ENCODE measurements around the gene LRP8.

The LRP8 gene

DNA sequence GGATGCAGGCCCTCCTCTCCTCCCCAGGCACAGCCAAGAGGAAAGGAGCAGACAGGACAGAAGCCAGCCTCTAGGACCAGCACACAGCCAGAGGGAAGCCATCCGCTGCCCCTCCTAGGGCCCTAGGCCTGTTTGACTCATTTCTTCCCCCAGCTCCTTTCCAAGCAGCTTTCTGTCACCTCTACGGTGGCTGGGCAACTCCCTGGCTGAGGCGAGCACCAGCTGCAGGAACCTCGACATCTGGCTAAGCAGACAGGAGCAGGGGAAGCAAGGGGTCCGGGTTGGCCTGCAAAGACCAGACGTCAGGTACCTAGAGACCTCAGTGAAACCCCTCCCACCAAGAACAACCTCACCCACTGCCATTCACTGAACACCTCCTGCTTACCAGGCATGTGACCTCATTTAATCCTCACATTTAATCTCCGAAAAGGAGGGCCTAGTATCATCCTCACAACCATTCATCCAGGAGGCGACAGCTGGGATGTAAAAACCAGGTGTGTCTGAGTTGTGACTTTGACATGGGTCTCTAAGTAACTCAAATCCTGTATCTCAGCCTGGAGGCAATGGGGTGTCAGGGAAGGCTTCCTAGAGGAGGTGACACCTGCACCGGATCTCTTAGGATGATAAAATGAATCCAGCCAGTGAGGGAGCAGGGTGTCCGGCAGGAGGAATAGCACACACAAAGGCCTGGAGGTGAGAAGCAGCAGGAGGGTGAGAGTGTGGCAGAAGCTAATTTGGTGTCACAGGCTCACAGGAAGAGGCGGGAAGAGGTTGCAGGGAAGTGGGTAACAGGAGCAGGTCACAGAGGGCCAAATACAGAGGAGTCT, 5.9 kb downstream of the LRP8 start:
- DNase-seq (ENCODE audit: low spot score), result no peak

DNA sequence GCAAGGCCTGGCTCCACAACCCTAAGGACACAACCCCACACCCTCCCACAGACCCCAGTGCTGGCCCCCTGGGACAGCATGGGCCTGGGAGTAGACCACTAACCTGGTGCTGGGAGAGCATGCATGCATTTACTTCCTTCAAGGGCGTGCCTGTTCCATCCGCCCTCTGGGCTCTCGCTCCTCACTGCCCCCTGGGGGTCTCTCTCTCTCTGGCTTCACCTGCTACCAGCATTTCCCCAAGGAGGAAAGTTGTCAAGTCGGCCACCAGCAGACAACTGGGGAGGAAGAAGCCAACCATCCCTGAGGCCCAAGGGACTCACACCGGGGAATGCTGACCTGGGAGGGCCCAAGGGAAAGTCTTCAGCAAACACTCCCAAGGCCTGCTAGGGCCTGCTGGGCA, 6.5 kb downstream of the LRP8 start:
- no peak for DNase-seq (ENCODE audit: low spot score)

- DNase-seq (ENCODE audit: low spot score), result no peak
Observed at GRCh38 chr1:53320646-53321045, 7.2 kb downstream of the LRP8 start.

DNA sequence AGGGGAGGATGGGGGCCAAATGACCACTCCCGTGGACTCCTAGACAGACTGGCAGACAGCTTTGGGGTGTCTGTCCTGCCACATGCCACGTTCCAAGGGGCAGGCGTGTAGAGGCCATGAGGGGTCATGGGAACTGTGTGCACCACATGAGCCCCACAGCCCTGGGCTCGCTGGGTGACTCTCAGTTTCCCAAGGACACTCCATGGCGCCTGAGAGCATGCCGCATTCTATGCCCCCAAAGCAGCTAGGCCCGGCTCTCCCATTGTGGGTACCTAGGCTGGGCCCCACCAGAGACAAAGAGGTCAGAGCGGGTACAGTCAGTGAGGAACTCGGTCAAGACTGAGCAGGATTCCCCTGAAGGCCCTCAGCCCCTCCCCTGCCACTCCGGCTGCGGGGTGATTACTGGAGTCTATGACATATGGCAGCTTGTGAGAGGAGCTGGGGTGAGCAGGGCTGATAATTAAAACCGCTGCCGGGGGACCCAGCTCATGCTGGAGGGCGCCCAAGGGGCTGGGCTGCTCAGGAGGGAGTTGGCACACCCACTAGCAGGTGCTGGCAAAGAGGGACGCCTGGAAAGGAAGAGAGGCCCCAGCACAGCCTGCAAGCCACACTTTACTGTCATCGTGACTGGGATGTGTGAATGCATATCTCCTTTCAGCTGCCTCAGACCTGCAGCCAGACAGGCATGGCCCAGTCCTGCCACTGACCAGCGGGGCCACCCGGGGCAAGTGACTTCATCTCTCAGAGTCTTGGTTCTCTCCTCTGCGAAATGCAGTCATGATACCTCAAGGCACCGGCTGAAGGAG, 8.4 kb downstream of the LRP8 start:
- DNase-seq (ENCODE audit: low spot score), result no peak

GRCh38 chr1:53317646-53318539, 10.0 kb downstream of the LRP8 start:
- DNase-seq (ENCODE audit: low spot score), result no peak

DNA sequence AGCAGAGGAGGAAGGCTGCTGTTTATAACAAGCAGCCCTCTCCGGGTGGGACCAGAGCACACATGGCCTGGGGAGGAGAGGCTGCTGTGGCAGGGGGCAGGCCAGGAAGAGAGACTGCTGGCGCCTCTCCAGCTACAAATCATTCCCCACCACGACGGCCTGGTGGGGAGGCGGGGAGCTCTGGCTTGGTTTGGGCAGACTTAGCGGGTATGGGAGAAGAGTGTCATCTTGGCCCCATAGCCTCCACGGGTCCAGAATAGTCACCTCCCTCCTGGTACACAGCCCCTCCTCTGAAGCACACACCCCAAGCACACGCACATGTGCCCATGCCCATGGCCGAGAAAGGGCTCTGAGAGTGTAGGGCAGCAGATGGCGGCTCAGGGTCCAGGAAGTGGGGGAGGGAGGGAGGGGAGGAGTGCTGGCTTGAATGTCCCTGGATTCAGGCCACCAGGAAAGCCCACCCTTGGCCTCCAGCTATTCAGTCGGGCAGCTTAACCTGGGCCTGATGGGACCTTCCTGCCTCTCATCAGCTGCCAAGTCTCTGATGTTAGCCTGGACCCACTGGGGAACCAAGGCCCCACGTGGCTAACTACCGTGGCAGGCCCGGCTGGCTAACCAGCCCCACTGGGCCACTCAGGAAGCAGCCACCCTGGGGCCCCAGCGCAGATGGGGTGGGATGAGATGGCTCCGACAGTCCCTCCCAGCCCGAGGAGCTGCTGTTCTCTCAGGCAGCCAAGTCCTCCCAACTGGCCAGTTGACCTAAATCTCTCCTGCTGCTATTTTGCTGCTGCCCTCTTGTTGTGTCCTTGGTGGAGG, 10.9 kb downstream of the LRP8 start:
- no peak for DNase-seq (ENCODE audit: low spot score)

- no peak for DNase-seq (ENCODE audit: low spot score)
Observed at GRCh38 chr1:53316424-53316765, 11.5 kb downstream of the LRP8 start.

DNA sequence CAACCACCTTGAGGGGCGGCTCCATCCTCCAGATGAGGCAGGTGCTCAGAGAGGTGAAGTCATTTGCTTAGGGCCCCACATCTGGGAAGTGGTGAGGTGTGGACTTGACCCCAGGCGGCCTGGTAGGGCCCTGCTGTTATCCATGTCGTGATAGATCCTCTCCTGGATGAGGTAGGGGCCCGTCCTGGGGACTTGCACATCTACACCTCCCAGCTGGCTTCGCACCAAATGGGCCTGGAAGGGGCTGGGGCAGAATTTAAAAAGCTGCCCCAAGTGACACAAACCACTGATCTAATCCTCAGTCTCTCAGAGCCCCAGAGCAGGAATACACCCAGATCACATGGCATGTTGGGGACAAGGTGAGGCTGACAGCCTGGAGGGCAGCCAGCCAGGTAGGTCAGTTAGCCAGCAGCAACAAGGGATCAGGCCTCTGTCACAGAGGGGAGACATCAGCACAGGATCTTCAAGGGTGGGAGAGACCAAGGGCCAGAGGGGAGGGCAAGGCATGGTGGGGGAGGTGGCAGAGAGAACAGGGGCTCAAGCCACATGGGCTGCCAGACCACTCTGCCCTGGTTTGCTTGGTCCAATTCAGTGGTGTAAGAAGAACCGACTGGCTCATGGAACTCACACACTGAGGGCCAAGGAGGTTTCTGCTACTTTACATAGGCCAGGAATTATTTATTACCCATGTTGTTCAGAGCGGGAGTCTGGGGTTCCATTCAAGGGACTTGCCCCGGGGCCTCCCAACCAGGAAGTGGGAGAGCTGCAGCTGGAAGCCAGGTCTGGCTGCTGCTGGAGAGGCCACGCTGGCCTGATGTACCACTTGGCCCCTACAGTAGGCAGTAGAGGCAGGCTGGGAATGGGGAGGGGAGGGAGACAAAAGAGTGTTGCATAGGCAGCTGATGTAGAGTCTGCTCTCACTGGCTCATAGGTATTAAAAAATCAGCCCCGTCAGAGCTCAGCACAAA, 12.1 kb downstream of the LRP8 start:
- DNase-seq (ENCODE audit: low spot score), result no peak

DNA sequence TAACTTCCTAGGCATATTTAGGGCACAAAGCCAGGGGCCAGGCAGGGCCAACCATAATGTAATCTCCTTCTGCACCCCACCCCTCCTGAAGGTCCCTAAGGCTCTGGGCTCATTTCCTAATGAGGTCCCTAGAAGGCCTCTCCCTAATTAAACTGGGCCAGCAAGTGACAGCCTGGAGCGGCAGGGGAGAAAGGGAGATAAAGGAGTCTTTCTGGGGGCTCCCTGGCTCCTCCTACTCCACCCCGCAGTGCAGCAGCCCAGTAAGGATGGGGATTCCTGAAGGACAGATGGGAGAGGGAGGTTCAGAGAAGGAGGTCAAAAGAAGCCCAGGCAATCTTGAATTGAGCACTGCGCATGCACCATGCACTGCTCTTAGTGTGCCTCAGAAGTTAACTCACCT, 12.8 kb downstream of the LRP8 start:
- DNase-seq (ENCODE audit: low spot score), result no peak

- no peak for DNase-seq (ENCODE audit: low spot score)
Observed at GRCh38 chr1:53314606-53315005, 13.3 kb downstream of the LRP8 start.

DNA sequence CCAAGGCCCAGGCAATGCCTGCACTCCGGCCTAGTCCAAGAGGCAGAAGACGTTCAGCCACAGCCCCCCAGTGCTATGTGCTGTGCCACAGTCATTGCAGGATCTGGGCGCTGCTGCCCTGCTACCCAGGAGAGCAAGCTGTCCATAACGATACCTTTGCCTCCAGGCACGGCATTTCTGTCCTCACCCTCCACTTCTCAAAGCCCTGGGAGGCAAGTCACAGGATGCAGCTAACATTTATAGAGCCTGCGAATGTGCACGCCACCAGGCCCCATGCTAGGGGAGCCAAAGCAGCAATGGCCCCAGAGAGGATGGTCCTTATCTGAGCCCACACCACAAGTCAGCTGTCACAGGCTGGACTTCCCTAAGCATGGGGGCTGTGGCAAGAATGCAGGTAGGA, 13.8 kb downstream of the LRP8 start:
- no peak for DNase-seq (ENCODE audit: low spot score)

DNA sequence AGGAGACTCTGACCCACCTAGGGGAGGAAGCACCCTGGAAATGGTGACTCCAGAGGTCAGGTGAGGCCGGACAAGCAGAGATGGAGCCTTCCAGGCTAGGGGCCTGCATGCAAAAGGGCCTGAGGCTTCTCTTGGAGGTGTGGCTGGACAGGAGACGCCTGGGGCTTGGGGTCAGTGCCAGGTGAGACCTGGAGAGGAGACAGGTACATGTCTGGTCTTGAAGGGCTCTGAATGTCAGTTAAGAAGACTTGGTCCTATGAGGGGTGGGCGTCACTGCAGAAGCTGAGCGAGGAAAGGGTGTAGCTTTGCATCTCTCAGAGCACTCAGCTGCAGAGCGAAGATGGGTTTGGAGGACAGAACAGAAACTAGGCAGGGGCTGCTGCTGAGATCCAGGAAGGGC, 14.3 kb downstream of the LRP8 start:
- no peak for DNase-seq (ENCODE audit: low spot score)

DNA sequence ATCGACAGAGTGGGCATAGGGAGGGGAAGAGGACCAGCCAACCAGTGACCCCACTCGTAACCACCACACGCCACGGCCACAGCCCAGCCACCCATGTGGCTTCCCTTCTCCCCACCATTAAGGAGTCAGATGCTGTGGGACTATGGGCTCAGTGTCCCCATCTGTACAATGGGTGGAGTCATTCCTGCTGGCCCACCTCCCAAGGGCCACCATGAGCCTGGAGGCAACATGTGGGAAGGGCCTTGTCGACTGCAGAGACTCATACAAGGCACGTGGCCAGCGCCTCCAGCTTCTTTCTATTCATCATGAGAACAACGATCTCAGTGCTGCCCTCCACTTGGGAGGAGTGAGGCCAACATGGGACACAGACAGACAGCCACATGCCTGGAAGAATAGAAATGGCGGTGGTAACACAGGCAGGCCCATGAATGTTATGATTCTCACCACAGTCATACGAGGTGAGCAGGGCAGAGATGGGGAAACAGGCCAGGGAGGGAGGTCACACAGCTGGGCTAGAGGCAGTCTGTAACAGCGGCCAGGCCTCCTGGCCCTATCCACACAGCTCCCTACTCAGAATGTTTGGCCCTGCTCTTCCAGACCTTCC, 16.1 kb downstream of the LRP8 start:
- no peak for DNase-seq (ENCODE audit: low spot score)

DNA sequence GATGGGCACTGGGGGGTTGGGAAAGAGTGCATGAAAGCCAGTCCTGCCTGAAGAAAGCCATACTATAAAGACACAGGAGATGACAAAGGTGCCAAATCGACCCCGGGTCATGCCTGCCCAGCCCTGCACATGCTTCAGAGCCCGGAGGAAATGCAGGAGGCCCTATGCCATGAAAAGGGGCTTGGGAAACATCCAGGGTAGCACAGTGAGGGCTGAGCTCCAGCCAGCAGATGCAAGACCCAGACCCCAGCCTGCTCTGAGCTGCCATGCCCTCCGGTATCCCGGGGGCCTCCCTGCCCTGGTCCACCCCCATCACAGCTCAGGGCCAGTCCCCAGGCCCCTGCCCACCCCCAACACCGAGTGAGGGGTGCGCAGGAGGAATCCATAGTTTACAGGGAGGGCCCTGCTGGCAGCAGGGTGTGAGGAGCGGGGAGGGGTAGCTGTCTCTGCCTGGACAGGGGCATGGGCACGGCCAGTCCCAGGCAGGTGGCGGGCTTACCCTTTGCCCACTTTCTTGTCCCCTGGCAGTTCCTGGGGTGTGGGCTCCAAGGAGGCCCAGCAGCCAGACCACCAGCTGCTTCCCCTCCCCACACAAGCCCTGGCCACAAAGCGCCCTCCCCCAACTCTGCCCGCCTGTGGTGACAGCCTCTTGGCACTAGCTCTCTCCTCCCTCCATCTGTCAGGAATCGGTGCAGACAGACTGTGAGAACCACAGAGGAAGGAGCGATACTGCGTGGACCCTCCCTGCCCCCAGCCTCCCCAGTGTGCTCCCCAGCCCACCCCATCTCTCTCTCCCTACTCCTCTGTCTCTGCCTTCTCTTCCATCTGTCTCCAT, 16.8 kb downstream of the LRP8 start:
- DNase-seq (ENCODE audit: low spot score), result no peak

- no peak for DNase-seq (ENCODE audit: low spot score)
Observed at GRCh38 chr1:53309802-53310201, 18.1 kb downstream of the LRP8 start.

DNA sequence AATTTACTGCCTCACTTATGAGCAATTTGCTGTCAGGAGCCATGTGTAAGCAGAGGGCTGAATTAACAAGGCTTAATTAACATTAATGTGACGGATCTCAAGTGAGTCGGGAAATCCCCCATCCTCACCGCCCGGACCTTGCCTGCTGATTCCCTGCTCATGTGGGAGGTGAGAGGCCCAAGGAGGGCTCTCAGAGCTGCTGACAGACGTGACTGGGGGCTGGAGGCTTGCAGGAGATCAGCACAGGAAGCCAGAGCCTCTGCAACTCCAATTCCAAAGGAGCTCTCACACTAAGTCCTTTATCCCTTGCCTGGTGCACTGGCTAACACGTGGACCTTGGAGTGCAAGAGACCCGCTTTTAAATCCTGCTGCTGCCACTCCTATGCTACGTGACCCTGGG, 19.4 kb downstream of the LRP8 start:
- no peak for DNase-seq (ENCODE audit: low spot score)

- DNase-seq (ENCODE audit: low spot score), result no peak
Observed at GRCh38 chr1:53307037-53307436, 20.8 kb downstream of the LRP8 start.

DNA sequence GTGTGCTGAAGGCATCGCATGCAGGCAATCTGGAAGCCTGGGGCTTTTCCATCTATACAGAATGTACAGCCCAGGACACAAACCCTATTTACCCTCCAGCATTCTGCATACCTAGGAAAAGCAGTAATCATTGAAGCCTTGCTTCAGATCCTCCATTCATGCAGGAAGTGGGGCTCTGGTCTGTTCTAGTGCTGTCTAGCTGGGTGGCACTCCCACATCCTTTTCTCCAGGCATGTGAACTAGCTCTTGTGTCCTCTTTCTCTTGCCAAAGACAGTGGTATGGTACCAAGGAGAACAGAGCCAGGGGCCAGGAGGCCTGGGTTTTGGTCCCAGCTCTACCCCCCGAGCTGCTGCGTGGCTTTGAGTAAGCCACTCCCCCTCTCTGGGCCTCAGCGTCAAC, 21.7 kb downstream of the LRP8 start:
- no peak for DNase-seq (ENCODE audit: low spot score)

DNA sequence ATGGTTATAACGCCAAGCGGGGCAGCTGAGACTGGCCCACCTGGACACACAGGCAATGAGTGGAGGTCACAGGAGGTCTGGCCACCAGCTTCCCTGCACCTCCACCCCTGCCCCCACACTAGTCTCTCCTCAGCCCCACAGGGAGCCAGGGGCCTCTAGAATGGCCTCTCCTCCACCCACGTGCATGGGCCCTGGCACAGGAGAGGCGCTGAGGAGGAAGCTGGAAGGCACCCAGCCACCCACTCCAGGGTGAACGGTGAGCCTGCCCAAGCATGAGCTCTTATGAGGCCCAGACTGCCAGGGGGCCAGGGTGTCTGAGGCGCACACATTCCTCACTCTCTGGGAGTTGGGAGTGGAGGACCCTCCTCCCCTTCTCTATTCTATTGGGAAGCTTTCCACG, 22.2 kb downstream of the LRP8 start:
- DNase-seq (ENCODE audit: low spot score), result no peak
